Endothelial cell of umbilical vein (primary cell): ENCODE results near the gene BOD1L1. TPM values are rescaled to one million over a fixed set of nuclear protein-coding genes. Genes with fewer than 3 reads are reported as not detected.

Source experiments
- BruUV-seq: library from RNA; stranded (reverse); fragments of 400-500 nt; replicated peaks from 2 replicates; lab custom pipeline; 2021; lab: Mats Ljungman, UMichigan
- CTCF ChIA-PET: fragments of 300-600, 350-600 bp; sonication (Branson Sonifier 250); formaldehyde crosslinking; loops from one replicate; lab custom pipeline; 2021; ENCODE audit warnings: antibody characterized with exemption, inconsistent platforms; lab: Charles Lee
- POLR2A ChIA-PET: fragments of 300-600, 350-600 bp; sonication (Branson Sonifier 250); formaldehyde crosslinking; loops from one replicate; lab custom pipeline; 2021; ENCODE audit warnings: antibody characterized with exemption, inconsistent platforms; lab: Charles Lee
- DNase-seq: peaks from one replicate; pipeline ENCODE4 v3.0.0-alpha.2; 2011; ENCODE audit warnings: low read depth, low spot score
- FAIRE-seq: peaks from 2 replicates; lab custom pipeline; 2011; peaks lifted over from hg19 to GRCh38; lab: Jason Lieb, UNC
- H2AFZ ChIP-seq: 2 replicates; pipeline ENCODE4 v1.6.0; 2012; ENCODE audit warnings: low read depth, low read length, control low read depth, inconsistent platforms
- H3K27ac ChIP-seq: 2 replicates; pipeline ENCODE4 v1.5.1; 2011; ENCODE audit warnings: low read depth, mild to moderate bottlenecking, control low read depth, low read length, moderate library complexity; ENCODE audit not compliant: insufficient read depth
- H3K27me3 ChIP-seq, 2 experiments: 2 replicates each; pipeline versions ENCODE4 v1.6.0 to v1.6.1; 2011; ENCODE audit warnings: low read length in 2 of 2, mixed read lengths in 1 of 2; ENCODE audit not compliant: control insufficient read depth in 2 of 2, insufficient read depth in 2 of 2
- H3K36me3 ChIP-seq, 2 experiments: 2 replicates in 1 of 2; 3 replicates in 1 of 2; pipeline ENCODE4 v1.5.1; 2011; ENCODE audit warnings: low read length in 2 of 2, mild to moderate bottlenecking in 1 of 2, moderate library complexity in 1 of 2; ENCODE audit not compliant: control insufficient read depth in 2 of 2, insufficient read depth in 2 of 2; ENCODE audit errors: extremely low read depth in 1 of 2
- H3K4me1 ChIP-seq: 3 replicates; pipeline ENCODE4 v1.5.1; 2011; ENCODE audit warnings: mild to moderate bottlenecking, low read length; ENCODE audit not compliant: control insufficient read depth, insufficient read depth; ENCODE audit errors: extremely low read depth
- H3K4me2 ChIP-seq: 2 replicates; pipeline ENCODE4 v1.6.1; 2011; ENCODE audit warnings: low read length, control low read depth, mixed read lengths; ENCODE audit not compliant: insufficient read depth
- H3K4me3 ChIP-seq, 3 experiments: fragments of 200-600 bp in 1 of 3; sonication (generic), shearing (Covaris generic) in 1 of 3; replicated peaks in 1 of 3; 2 replicates each; pipeline ENCODE4 v1.5.1; 2011 to 2016; ENCODE audit warnings: control low read depth in 3 of 3, low read length in 3 of 3, mild to moderate bottlenecking in 2 of 3, inconsistent platforms in 1 of 3, low read depth in 1 of 3, moderate library complexity in 1 of 3; ENCODE audit not compliant: insufficient read depth in 1 of 3
- H3K79me2 ChIP-seq: 2 replicates; pipeline ENCODE4 v1.6.0; 2012; ENCODE audit warnings: low read length, inconsistent platforms; ENCODE audit not compliant: control insufficient read depth, insufficient read depth
- H3K9ac ChIP-seq: replicated peaks from 2 replicates; pipeline ENCODE3; 2011; ENCODE audit warnings: low read length, control low read depth; ENCODE audit not compliant: insufficient read depth; ENCODE audit errors: extremely low read depth
- H3K9me1 ChIP-seq: replicated peaks from 3 replicates; pipeline ENCODE4 v1.6.0; 2011; ENCODE audit warnings: mild to moderate bottlenecking, low read length; ENCODE audit not compliant: control insufficient read depth, insufficient read depth; ENCODE audit errors: extremely low read depth
- H3K9me3 ChIP-seq: replicated peaks from 2 replicates; pipeline ENCODE4 v1.5.1; 2012; ENCODE audit warnings: low read length, inconsistent platforms; ENCODE audit not compliant: control insufficient read depth, insufficient read depth
- H4K20me1 ChIP-seq: replicated peaks from 2 replicates; pipeline ENCODE3; 2011; ENCODE audit warnings: mild to moderate bottlenecking, low read length; ENCODE audit not compliant: control insufficient read depth, insufficient read depth; ENCODE audit errors: extremely low read depth
- EZH2 ChIP-seq: IDR thresholded peaks from 2 replicates; pipeline ENCODE4 v1.6.1; 2012; ENCODE audit warnings: borderline replicate concordance, low read depth, mild to moderate bottlenecking, moderate library complexity, low read length, inconsistent platforms; ENCODE audit not compliant: severe bottlenecking
- GATA2 ChIP-seq: IDR thresholded peaks from 2 replicates; pipeline ENCODE4 v1.7.0; 2011; ENCODE audit warnings: low read depth, mild to moderate bottlenecking, moderate library complexity, mixed read lengths, low read length; ENCODE audit not compliant: insufficient read length, insufficient read depth
- dilution Hi-C: fragments of 300-500 bp; cut with MboI; formaldehyde crosslinking; loops from one replicate; pipeline ENCODE4 v1.15.0; 2019; ENCODE audit warnings: low sequenced_read_pairs; ENCODE audit not compliant: extremely low pct_ligation_motif_present
- intact Hi-C: fragments of 100-400 bp; cut with micrococcal nuclease; formaldehyde crosslinking; loops from one replicate; pipeline ENCODE4 v1.10.0; 2022
- polyA plus RNA-seq, 4 experiments: library from polyadenylated mRNA; depleted of rRNA in 3 of 4; stranded (reverse) in 3 of 4; unstranded in 1 of 4; fragments of >200 nt; gene quantifications; 2 replicates each; pipeline versions ENCODE4 v1.2.1 to v1.2.3, GENCODE V29; 2011 to 2012; ENCODE audit warnings: missing spikeins in 1 of 4
- total RNA-seq: library from RNA; stranded (reverse); gene quantifications from 2 replicates; pipeline ENCODE4 v1.2.3, GENCODE V29; 2021
- TF ChIP-seq, protein P1 (sequence below), 2 donors: IDR thresholded peaks; 1 replicate in 1 of 2; 2 replicates in 1 of 2; pipeline ENCODE4 v1.5.1; 2011; ENCODE audit warnings: low read length in 2 of 2, mild to moderate bottlenecking in 2 of 2, moderate library complexity in 2 of 2, control low read depth in 1 of 2, inconsistent platforms in 1 of 2, low read depth in 1 of 2; ENCODE audit not compliant: insufficient read depth in 1 of 2; ENCODE audit errors: extremely low read depth in 1 of 2

The BOD1L1 gene
- total and polyA plus RNA-seq, 2 donors (not counting 3 experiments of a cell fraction or from before 2014, with no cell fraction given) = 5.2 to 31.2 TPM

DNA sequence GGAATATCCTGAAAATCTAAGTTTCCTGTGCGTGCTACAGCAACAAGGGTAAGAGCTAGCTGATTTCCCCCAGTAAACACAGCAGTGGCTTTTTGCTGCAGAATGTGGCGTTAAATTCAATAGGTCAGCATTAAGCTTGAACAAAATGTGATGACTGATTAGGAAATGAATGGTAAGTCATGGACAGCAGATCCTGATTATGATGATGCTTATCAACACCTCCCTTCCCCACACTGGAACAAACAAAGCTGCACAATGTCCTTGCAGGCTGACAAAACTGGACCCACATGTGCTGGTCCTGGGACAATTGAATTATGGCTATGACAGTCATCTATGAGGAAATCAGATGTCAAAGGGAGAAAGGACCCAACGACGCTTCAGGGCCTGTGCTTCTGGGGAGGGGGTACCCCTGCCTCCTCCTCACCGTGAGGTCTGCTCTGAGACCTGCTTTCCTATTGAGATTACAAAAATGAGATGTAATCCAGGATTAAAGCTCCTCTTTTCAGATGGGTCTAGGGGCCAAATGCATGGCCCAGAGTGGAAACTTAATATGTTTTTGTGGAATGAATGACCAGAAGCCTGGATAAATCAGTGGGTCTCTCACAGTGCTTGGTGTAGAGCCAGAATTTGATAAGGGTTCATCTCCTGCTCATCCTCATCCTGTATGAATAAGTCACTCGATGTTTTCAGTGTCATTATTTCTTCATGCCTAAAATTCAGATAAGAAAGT lies 32.0 kb upstream of the BOD1L1 start:
- BruUV-seq = no TSS peak
- FAIRE-seq = no peak

More for the DNA sequence above, 32.0 kb upstream of the BOD1L1 start:
- DNase-seq = no peak
- Histone ChIP-seq H3K4me1 (peaks cover under 1% of the 10 kb centered on the region), H3K27ac (no peak overlapping the region), H3K36me3 (no peaks in the 10 kb centered on the region), H3K27me3 (peaks cover 2 to 4% of the 10 kb centered on the region in 2 experiments), H3K9me3 (no peaks in the 10 kb centered on the region), H3K79me2 (no peaks in the 10 kb centered on the region), H3K4me2 (no peak overlapping the region), H4K20me1 (no peaks in the 10 kb centered on the region), H3K4me3 (no peak overlapping the region), H3K9me1 (no peaks in the 10 kb centered on the region), H2AFZ (no peak overlapping the region), H3K9ac (no peak overlapping the region)
- ChIA-PET POLR2A (no interaction called here), CTCF (interaction anchor here (1.0 kb wide), 1 partner anchor 8 kb away, joined by 4 read pairs; no protein-coding TSS in a partner anchor)
- dilution Hi-C loops (no loop called here), intact Hi-C loops (loop anchor here (10.0 kb wide), 1 partner anchor 525 kb away; no protein-coding TSS in a partner anchor)
- no peak for TF ChIP-seq EZH2
- TF ChIP-seq GATA2 = no peak
- TF ChIP-seq, protein P1, sequence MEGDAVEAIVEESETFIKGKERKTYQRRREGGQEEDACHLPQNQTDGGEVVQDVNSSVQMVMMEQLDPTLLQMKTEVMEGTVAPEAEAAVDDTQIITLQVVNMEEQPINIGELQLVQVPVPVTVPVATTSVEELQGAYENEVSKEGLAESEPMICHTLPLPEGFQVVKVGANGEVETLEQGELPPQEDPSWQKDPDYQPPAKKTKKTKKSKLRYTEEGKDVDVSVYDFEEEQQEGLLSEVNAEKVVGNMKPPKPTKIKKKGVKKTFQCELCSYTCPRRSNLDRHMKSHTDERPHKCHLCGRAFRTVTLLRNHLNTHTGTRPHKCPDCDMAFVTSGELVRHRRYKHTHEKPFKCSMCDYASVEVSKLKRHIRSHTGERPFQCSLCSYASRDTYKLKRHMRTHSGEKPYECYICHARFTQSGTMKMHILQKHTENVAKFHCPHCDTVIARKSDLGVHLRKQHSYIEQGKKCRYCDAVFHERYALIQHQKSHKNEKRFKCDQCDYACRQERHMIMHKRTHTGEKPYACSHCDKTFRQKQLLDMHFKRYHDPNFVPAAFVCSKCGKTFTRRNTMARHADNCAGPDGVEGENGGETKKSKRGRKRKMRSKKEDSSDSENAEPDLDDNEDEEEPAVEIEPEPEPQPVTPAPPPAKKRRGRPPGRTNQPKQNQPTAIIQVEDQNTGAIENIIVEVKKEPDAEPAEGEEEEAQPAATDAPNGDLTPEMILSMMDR (IDR thresholded peaks at IDR 0.05; ENCODE audit: extremely low read depth in 1 of 2, insufficient read depth in 1 of 2, low read depth in 1 of 2, low read length in 2 of 2) = no peak
